H9 (cell line): ENCODE measurements around the gene SH3TC1. TPM values are rescaled to one million over a fixed set of nuclear protein-coding genes. Genes with fewer than 3 reads are reported as not detected.

Experiments used
- DNase-seq: peaks from one replicate; pipeline ENCODE4 v3.0.0-alpha.2; 2017
- H2AFZ ChIP-seq: one replicate; pipeline ENCODE4 v1.6.1; 2013; ENCODE audit warnings: mild to moderate bottlenecking, low read length, control low read depth, moderate library complexity
- H2AK5ac ChIP-seq: 2 replicates; pipeline ENCODE4 v1.6.1; 2013; ENCODE audit warnings: low read length, control low read depth, mixed read lengths; ENCODE audit not compliant: insufficient read length
- H2BK120ac ChIP-seq: one replicate; pipeline ENCODE4 v1.6.1; 2013; ENCODE audit warnings: low read depth, mild to moderate bottlenecking, low read length, control low read depth, inconsistent platforms; ENCODE audit not compliant: poor library complexity, severe bottlenecking
- H2BK12ac ChIP-seq: 2 replicates; pipeline ENCODE4 v1.6.1; 2013; ENCODE audit warnings: low read length, control low read depth, mixed read lengths, low read depth; ENCODE audit not compliant: insufficient read length
- H2BK15ac ChIP-seq: 2 replicates; pipeline ENCODE4 v1.6.1; 2013; ENCODE audit warnings: low read depth, low read length, control low read depth
- H2BK20ac ChIP-seq: one replicate; pipeline ENCODE4 v1.6.1; 2013; ENCODE audit warnings: low read depth, mild to moderate bottlenecking, low read length, control low read depth, inconsistent platforms; ENCODE audit not compliant: poor library complexity, severe bottlenecking
- H2BK5ac ChIP-seq: 2 replicates; pipeline ENCODE4 v1.6.1; 2013; ENCODE audit warnings: low read length, control low read depth, mixed read lengths; ENCODE audit not compliant: insufficient read length
- H3K14ac ChIP-seq: 2 replicates; pipeline ENCODE4 v1.6.1; 2013; ENCODE audit warnings: low read length, control low read depth; ENCODE audit not compliant: insufficient read depth
- H3K18ac ChIP-seq: 2 replicates; pipeline ENCODE4 v1.6.1; 2013; ENCODE audit warnings: low read depth, mild to moderate bottlenecking, mixed read lengths, low read length, control low read depth; ENCODE audit not compliant: insufficient read length
- H3K23ac ChIP-seq: 2 replicates; pipeline ENCODE4 v1.6.1; 2013; ENCODE audit warnings: low read length, control low read depth, mixed read lengths, low read depth; ENCODE audit not compliant: insufficient read length
- H3K23me2 ChIP-seq: 2 replicates; pipeline ENCODE4 v1.6.1; 2013; ENCODE audit warnings: low read depth, mild to moderate bottlenecking, mixed read lengths, low read length, control low read depth; ENCODE audit not compliant: insufficient read length, poor library complexity, severe bottlenecking
- H3K27ac ChIP-seq: 2 replicates; pipeline ENCODE4 v1.5.1; 2013; ENCODE audit warnings: low read length, control low read depth, mixed read lengths, low read depth; ENCODE audit not compliant: insufficient read length
- H3K27me3 ChIP-seq: 2 replicates; pipeline ENCODE4 v1.6.1; 2013; ENCODE audit warnings: low read length, control low read depth, inconsistent platforms; ENCODE audit not compliant: insufficient read depth
- H3K4ac ChIP-seq: 2 replicates; pipeline ENCODE4 v1.6.1; 2013; ENCODE audit warnings: low read depth, mild to moderate bottlenecking, control low read depth, inconsistent platforms, low read length, moderate library complexity
- H3K4me1 ChIP-seq: 2 replicates; pipeline ENCODE4 v1.6.1; 2013; ENCODE audit warnings: low read length, control low read depth, inconsistent platforms; ENCODE audit not compliant: insufficient read depth
- H3K4me2 ChIP-seq: 2 replicates; pipeline ENCODE4 v1.6.1; 2013; ENCODE audit warnings: low read length, control low read depth, mixed read lengths; ENCODE audit not compliant: insufficient read length, insufficient read depth
- H3K56ac ChIP-seq: 2 replicates; pipeline ENCODE4 v1.6.1; 2013; ENCODE audit warnings: low read depth, mild to moderate bottlenecking, mixed read lengths, low read length, control low read depth; ENCODE audit not compliant: insufficient read length
- H3K79me1 ChIP-seq: 2 replicates; pipeline ENCODE4 v1.6.1; 2013; ENCODE audit warnings: low read depth, mild to moderate bottlenecking, moderate library complexity, low read length, control low read depth, inconsistent platforms; ENCODE audit not compliant: insufficient read depth, poor library complexity, severe bottlenecking
- H3K79me2 ChIP-seq: 2 replicates; pipeline ENCODE4 v1.6.1; 2013; ENCODE audit warnings: low read length, control low read depth, inconsistent platforms; ENCODE audit not compliant: insufficient read depth
- H3K9ac ChIP-seq: 2 replicates; pipeline ENCODE4 v1.6.1; 2013; ENCODE audit warnings: low read length, control low read depth, mixed read lengths; ENCODE audit not compliant: insufficient read length; ENCODE audit errors: extremely low read depth
- H3K9me3 ChIP-seq: one replicate; pipeline ENCODE4 v1.6.1; 2013; ENCODE audit warnings: low read depth, low read length, inconsistent platforms; ENCODE audit not compliant: control insufficient read depth
- H3T11ph ChIP-seq: one replicate; pipeline ENCODE4 v1.6.1; 2013; ENCODE audit warnings: mild to moderate bottlenecking, low read length, control low read depth, inconsistent platforms
- H4K20me1 ChIP-seq: one replicate; pipeline ENCODE4 v1.6.1; 2013; ENCODE audit not compliant: control insufficient read depth, insufficient read length, insufficient read depth
- H4K5ac ChIP-seq: 2 replicates; pipeline ENCODE4 v1.6.1; 2013; ENCODE audit warnings: low read depth, mild to moderate bottlenecking, mixed read lengths, low read length, control low read depth; ENCODE audit not compliant: insufficient read length
- H4K8ac ChIP-seq: replicated peaks from 2 replicates; pipeline ENCODE4 v1.6.1; 2013; ENCODE audit warnings: low read length, control low read depth, mixed read lengths, low read depth; ENCODE audit not compliant: insufficient read length
- H4K91ac ChIP-seq: 2 replicates; pipeline ENCODE4 v1.6.1; 2013; ENCODE audit warnings: low read depth, mild to moderate bottlenecking, moderate library complexity, mixed read lengths, low read length, control low read depth; ENCODE audit not compliant: insufficient read length
- H3K27ac Mint-ChIP-seq, 3 experiments: 2 replicates in 2 of 3; 3 replicates in 1 of 3; pipeline ENCODE4 v1.8.0; 2020 to 2021; ENCODE audit warnings: mixed read lengths in 3 of 3, mild to moderate bottlenecking in 1 of 3, moderate library complexity in 1 of 3
- H3K27me3 Mint-ChIP-seq: 2 replicates; pipeline ENCODE4 v1.8.0; 2021; ENCODE audit warnings: low read depth, mild to moderate bottlenecking, moderate library complexity, mixed read lengths
- H3K36me3 Mint-ChIP-seq, 3 experiments: 2 replicates in 2 of 3; 3 replicates in 1 of 3; pipeline ENCODE4 v1.8.0; 2020 to 2021; ENCODE audit warnings: low read depth in 3 of 3, mixed read lengths in 3 of 3; ENCODE audit not compliant: insufficient read depth in 1 of 3
- H3K4me1 Mint-ChIP-seq, 2 experiments: 2 replicates each; pipeline ENCODE4 v1.8.0; 2020; ENCODE audit warnings: mixed read lengths in 2 of 2
- H3K4me3 Mint-ChIP-seq, 2 experiments: 2 replicates in 1 of 2; 3 replicates in 1 of 2; pipeline ENCODE4 v1.8.0; 2020 to 2021; ENCODE audit warnings: mild to moderate bottlenecking in 2 of 2, mixed read lengths in 2 of 2, moderate library complexity in 1 of 2
- H3K9me3 Mint-ChIP-seq, 2 experiments: 2 replicates in 1 of 2; 3 replicates in 1 of 2; pipeline ENCODE4 v1.8.0; 2020; ENCODE audit warnings: mild to moderate bottlenecking in 2 of 2, mixed read lengths in 2 of 2, moderate library complexity in 1 of 2
- CTCF ChIP-seq: fragments of 200-600 bp; sonication (generic); conservative IDR thresholded peaks from 3 replicates; pipeline ENCODE4 v1.8.0; 2021; ENCODE audit warnings: antibody characterized with exemption, mild to moderate bottlenecking
- WGBS: extraction: QIAGEN DNeasy Blood & Tissue Kit; methylation state at CpG from one replicate; pipeline ENCODE4 v1.1.7; 2013; ENCODE audit warnings: missing lambda C conversion rate, low lambda C conversion rate, mixed read lengths; ENCODE audit not compliant: insufficient read length; ENCODE audit errors: extremely low coverage; 5-methylcytosine and 5-hydroxymethylcytosine counted together
- total RNA-seq: library from RNA; stranded (reverse); gene quantifications from 2 replicates; pipeline ENCODE4 v1.2.1, GENCODE V29; 2021

SH3TC1 gene
- total RNA-seq, 1 experiment from 2014 or later, result 0.74 TPM

- H3T11ph ChIP-seq, result no peak overlapping the region
- H3K27ac ChIP-seq, result no peak overlapping the region
- H2BK20ac ChIP-seq, result no peak overlapping the region
- Mint-ChIP-seq H3K9me3 (no peaks in the 10 kb centered on the region), H3K4me1 (no peaks in the 10 kb centered on the region), H3K36me3 (no peaks in the 10 kb centered on the region; a peak in 1 of 7 replicates), H3K27ac (no peak overlapping the region), H3K4me3 (no peak overlapping the region), H3K27me3 (peaks cover 1% of the 10 kb centered on the region; the same call in 1 of the 2 replicates)
- no peak overlapping the region for H2AFZ ChIP-seq
- H2BK5ac ChIP-seq, result no peak overlapping the region
- no peak overlapping the region for H4K91ac ChIP-seq
- WGBS, result no CpG with 5 or more reads among the region's 15 CpGs
- H3K4me2 ChIP-seq, result no peak overlapping the region
- H3K79me1 ChIP-seq, result no peaks in the 10 kb centered on the region
- H3K4me1 ChIP-seq, result no peaks in the 10 kb centered on the region
- H3K23ac ChIP-seq, result no peak overlapping the region
- H3K18ac ChIP-seq, result no peak overlapping the region
- no peak overlapping the region for H4K5ac ChIP-seq
- no peaks in the 10 kb centered on the region for H3K23me2 ChIP-seq
- H2BK120ac ChIP-seq, result no peak overlapping the region
- no peak overlapping the region for H3K4ac ChIP-seq
- H3K14ac ChIP-seq, result no peak overlapping the region
- no peaks in the 10 kb centered on the region for H3K79me2 ChIP-seq
- no peaks in the 10 kb centered on the region for H3K27me3 ChIP-seq
- no peak for DNase-seq
- H3K9me3 ChIP-seq, result no peaks in the 10 kb centered on the region
- H3K56ac ChIP-seq, result no peak overlapping the region
- H2BK12ac ChIP-seq, result no peak overlapping the region
- no peak overlapping the region for H4K8ac ChIP-seq
- no peak overlapping the region for H2AK5ac ChIP-seq
- H4K20me1 ChIP-seq, result peaks cover 3% of the 10 kb centered on the region
- no peak overlapping the region for H2BK15ac ChIP-seq
- TF ChIP-seq CTCF, result no peak
- H3K9ac ChIP-seq, result no peak overlapping the region
These were observed 81.9 kb downstream of the SH3TC1 start for GRCh38 chr4:8280876-8281440.
